ENCODE measurements around the gene ZSCAN30.

The ZSCAN30 gene

GRCh38 chr18:35326695-35327387 is 36.8 kb upstream of the ZSCAN30 start:
- H3K4me3 ChIP-seq (ENCODE audit: low read depth, low read length): no peak overlapping the region
- TF ChIP-seq CTCF (IDR thresholded peaks at IDR 0.05; ENCODE audit: low read depth, low read length): no peak

- no peak overlapping the region for H3K4me3 ChIP-seq (ENCODE audit: low read depth, low read length)
- TF ChIP-seq CTCF (IDR thresholded peaks at IDR 0.05; ENCODE audit: low read depth, low read length): no peak
Observed at GRCh38 chr18:35324926-35325655, 35.1 kb upstream of the ZSCAN30 start.

GRCh38 chr18:35322486-35323458 is 32.7 kb upstream of the ZSCAN30 start:
- TF ChIP-seq CTCF (IDR thresholded peaks at IDR 0.05; ENCODE audit: low read depth, low read length): no peak
- H3K4me3 ChIP-seq (ENCODE audit: low read depth, low read length): no peak overlapping the region

- no peak overlapping the region for H3K4me3 ChIP-seq (ENCODE audit: low read depth, low read length)
- TF ChIP-seq CTCF (IDR thresholded peaks at IDR 0.05; ENCODE audit: low read depth, low read length): no peak
Observed at GRCh38 chr18:35311496-35311895, 21.5 kb upstream of the ZSCAN30 start.

GRCh38 chr18:35306588-35307250 is 16.7 kb upstream of the ZSCAN30 start:
- no peak for TF ChIP-seq CTCF (IDR thresholded peaks at IDR 0.05; ENCODE audit: low read depth, low read length)

GRCh38 chr18:35303610-35304009 is 13.6 kb upstream of the ZSCAN30 start:
- H3K4me3 ChIP-seq (ENCODE audit: low read depth, low read length): no peak overlapping the region
- no peak for TF ChIP-seq CTCF (IDR thresholded peaks at IDR 0.05; ENCODE audit: low read depth, low read length)

More at GRCh38 chr18:35306588-35307250, 16.7 kb upstream of the ZSCAN30 start:
- no peak overlapping the region for H3K4me3 ChIP-seq (ENCODE audit: low read depth, low read length)
